B cell (primary cell): Measurements from ENCODE around the gene MTF1. TPM values are rescaled to one million over a fixed set of nuclear protein-coding genes. Genes with fewer than 3 reads are reported as not detected.
A peak's percentile ranks its signal among the peaks of the same experiment; 100 is the strongest.

Source experiments
- ATAC-seq: fragments of 200-7000 bp; cut with Tn5 transposase; one replicate; pipeline ENCODE4 v1.10.0; 2021; ENCODE audit warnings: low read depth, mild to moderate bottlenecking, moderate number of reproducible peaks, moderate library complexity
- CTCF ChIA-PET: fragments of 350-600 bp; sonication (Branson Sonifier 250); formaldehyde crosslinking; loops from one replicate; lab custom pipeline; 2021; ENCODE audit warnings: antibody characterized with exemption, inconsistent platforms; lab: Charles Lee
- POLR2A ChIA-PET: fragments of 350-600 bp; sonication (Branson Sonifier 250); formaldehyde crosslinking; loops from one replicate; lab custom pipeline; 2021; ENCODE audit warnings: antibody characterized with exemption; lab: Charles Lee
- DNase-seq: peaks from one replicate; pipeline ENCODE4 v3.0.0; 2013
- H2AFZ ChIP-seq: 2 replicates; pipeline ENCODE4 v1.6.1; 2012; ENCODE audit warnings: mild to moderate bottlenecking, low read depth, low read length; ENCODE audit not compliant: insufficient read depth, poor library complexity, severe bottlenecking
- H3K27ac ChIP-seq, 2 donors: 1 replicate in 1 of 2; 2 replicates in 1 of 2; pipeline ENCODE4 v1.5.1; 2012 to 2013; ENCODE audit warnings: low read length in 2 of 2, mild to moderate bottlenecking in 2 of 2, moderate library complexity in 1 of 2
- H3K27me3 ChIP-seq, 4 experiments: fragments of 200-600 bp in 1 of 4; sonication (generic) in 1 of 4; replicated peaks in 1 of 4; 1 replicate in 2 of 4; 2 replicates in 2 of 4; pipeline versions ENCODE4 v1.6.1 to v1.7.0; 2013 to 2016; ENCODE audit warnings: low read length in 3 of 4, mild to moderate bottlenecking in 2 of 4, mixed read lengths in 1 of 4, moderate library complexity in 1 of 4; ENCODE audit not compliant: insufficient read depth in 4 of 4, control insufficient read depth in 3 of 4; ENCODE audit errors: control extremely low read depth in 1 of 4
- H3K36me3 ChIP-seq, 2 experiments: replicated peaks in 1 of 2; 1 replicate in 1 of 2; 2 replicates in 1 of 2; pipeline versions ENCODE4 v1.6.1 to v1.7.1; 2013; ENCODE audit warnings: low read length in 1 of 2; ENCODE audit not compliant: insufficient read depth in 2 of 2, control insufficient read depth in 1 of 2; ENCODE audit errors: control extremely low read depth in 1 of 2, extremely low read depth in 1 of 2
- H3K4me1 ChIP-seq, 2 donors: fragments of 200-600 bp in 1 of 2; sonication (generic) in 1 of 2; 1 replicate in 1 of 2; 2 replicates in 1 of 2; pipeline versions ENCODE4 v1.5.1 to v1.6.1; 2013 to 2017; ENCODE audit warnings: low read length in 2 of 2; ENCODE audit not compliant: control insufficient read depth in 2 of 2, insufficient read depth in 2 of 2
- H3K4me2 ChIP-seq: replicated peaks from 2 replicates; pipeline ENCODE3; 2012; ENCODE audit warnings: mild to moderate bottlenecking, low read depth, low read length; ENCODE audit not compliant: poor library complexity, severe bottlenecking
- H3K4me3 ChIP-seq, 5 experiments: fragments of 200-600 bp in 1 of 5; sonication (generic) in 1 of 5; 1 replicate in 3 of 5; 2 replicates in 2 of 5; pipeline versions ENCODE4 v1.5.1 to v1.7.0; 2011 to 2016; ENCODE audit warnings: low read length in 4 of 5, mild to moderate bottlenecking in 4 of 5, low read depth in 2 of 5, control low read depth in 1 of 5, moderate library complexity in 1 of 5; ENCODE audit not compliant: insufficient read depth in 1 of 5; ENCODE audit errors: control extremely low read depth in 1 of 5, extremely low read depth in 1 of 5
- H3K79me2 ChIP-seq: fragments of 200-600 bp; sonication (generic); one replicate; pipeline ENCODE4 v1.6.0; 2016; ENCODE audit warnings: low read length; ENCODE audit not compliant: control insufficient read depth, insufficient read depth
- H3K9ac ChIP-seq: fragments of 200-600 bp; sonication (generic); 2 replicates; pipeline ENCODE4 v1.6.1; 2017; ENCODE audit warnings: mild to moderate bottlenecking, low read length, moderate library complexity
- H3K9me3 ChIP-seq, 3 donors: one replicate each; pipeline versions ENCODE4 v1.6.1 to v1.7.1; 2013; ENCODE audit warnings: low read length in 2 of 3; ENCODE audit not compliant: control insufficient read depth in 2 of 3, insufficient read depth in 1 of 3; ENCODE audit errors: control extremely low read depth in 1 of 3
- H4K20me1 ChIP-seq: 2 replicates; pipeline ENCODE4 v1.6.0; 2012; ENCODE audit warnings: mild to moderate bottlenecking, low read length; ENCODE audit not compliant: insufficient read depth, control insufficient read depth, poor library complexity, severe bottlenecking
- H3K27ac Mint-ChIP-seq: one replicate; pipeline ENCODE4 v1.8.0; 2021; ENCODE audit warnings: mixed read lengths
- H3K27me3 Mint-ChIP-seq: one replicate; pipeline ENCODE4 v1.8.0; 2021; ENCODE audit warnings: mixed read lengths
- H3K4me1 Mint-ChIP-seq: one replicate; pipeline ENCODE4 v1.8.0; 2021; ENCODE audit warnings: mixed read lengths
- H3K4me3 Mint-ChIP-seq: one replicate; pipeline ENCODE4 v1.8.0; 2021; ENCODE audit warnings: mixed read lengths
- H3K9me3 Mint-ChIP-seq: one replicate; pipeline ENCODE4 v1.8.0; 2022; ENCODE audit warnings: mixed read lengths; ENCODE audit not compliant: insufficient read depth
- EZH2 ChIP-seq: IDR thresholded peaks from 2 replicates; pipeline ENCODE4 v1.6.1; 2012; ENCODE audit warnings: borderline replicate concordance, low read depth, mild to moderate bottlenecking, moderate library complexity, low read length; ENCODE audit not compliant: insufficient read depth, poor library complexity, severe bottlenecking
- WGBS: methylation state at CpG from one replicate; pipeline ENCODE4 v1.1.5; 2013; ENCODE audit warnings: missing lambda C conversion rate; ENCODE audit not compliant: insufficient coverage; 5-methylcytosine and 5-hydroxymethylcytosine counted together
- intact Hi-C: fragments of 100-400 bp; cut with micrococcal nuclease; formaldehyde crosslinking; loops from one replicate; pipeline ENCODE4 v1.10.0; 2022
- polyA plus RNA-seq: library from polyadenylated mRNA; depleted of rRNA; stranded (reverse); fragments of >200 nt; gene quantifications from 2 replicates; pipeline ENCODE4 v1.2.3, GENCODE V29; 2012
- total RNA-seq, 2 donors: library from RNA; stranded (reverse); fragments of 120-200 nt in 1 of 2; gene quantifications; 1 replicate in 1 of 2; 2 replicates in 1 of 2; pipeline versions ENCODE4 v1.2.3 to v1.2.4, GENCODE V29; 2013 to 2022
- TF ChIP-seq, protein P1 (sequence below): fragments of 200-600 bp; IDR thresholded peaks from one replicate; pipeline ENCODE4 v1.8.0; 2022; ENCODE audit warnings: antibody characterized with exemption, mild to moderate bottlenecking

The MTF1 gene
- total and polyA plus RNA-seq, 2 donors (not counting 1 experiment from before 2014, with no cell fraction given): 6.2 to 36.7 TPM

DNA sequence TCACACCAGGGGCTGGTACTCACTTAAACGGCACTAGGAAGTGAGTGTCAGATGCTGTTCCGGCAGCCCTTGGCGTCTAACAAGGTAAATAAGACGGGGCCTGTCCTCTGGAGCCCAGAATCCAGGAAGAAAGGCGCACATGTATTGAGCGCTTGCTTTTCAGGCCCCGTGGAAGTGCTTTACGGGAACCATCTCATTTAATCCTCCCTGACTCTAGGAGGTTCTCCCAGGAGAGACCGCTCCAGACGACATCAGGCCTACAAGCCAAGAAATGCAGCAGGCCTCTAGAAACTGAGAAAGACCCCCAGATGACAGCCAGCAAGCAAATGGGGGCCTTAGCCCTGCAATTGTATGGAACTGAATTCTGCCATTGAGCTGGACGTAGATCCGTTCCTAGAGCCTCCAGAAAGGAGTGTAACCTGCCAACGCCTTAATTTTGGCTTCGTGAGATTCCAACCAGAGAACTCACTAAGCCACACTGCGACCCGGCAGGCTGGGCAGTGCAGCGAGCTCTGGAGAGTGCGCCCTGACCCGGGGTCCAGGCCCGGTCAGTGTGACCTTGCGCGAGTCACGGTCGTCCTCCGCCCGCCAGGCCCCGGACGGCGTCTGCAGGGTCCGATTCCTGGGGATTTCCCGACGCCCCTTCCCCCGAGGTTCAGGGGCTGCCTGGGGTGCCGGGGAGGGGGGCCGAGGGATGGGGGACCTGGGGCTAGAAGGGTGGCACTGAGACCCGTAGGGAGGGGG, 66.3 kb downstream of the MTF1 start:
- no peak for TF ChIP-seq EZH2
- TF ChIP-seq, protein P1, sequence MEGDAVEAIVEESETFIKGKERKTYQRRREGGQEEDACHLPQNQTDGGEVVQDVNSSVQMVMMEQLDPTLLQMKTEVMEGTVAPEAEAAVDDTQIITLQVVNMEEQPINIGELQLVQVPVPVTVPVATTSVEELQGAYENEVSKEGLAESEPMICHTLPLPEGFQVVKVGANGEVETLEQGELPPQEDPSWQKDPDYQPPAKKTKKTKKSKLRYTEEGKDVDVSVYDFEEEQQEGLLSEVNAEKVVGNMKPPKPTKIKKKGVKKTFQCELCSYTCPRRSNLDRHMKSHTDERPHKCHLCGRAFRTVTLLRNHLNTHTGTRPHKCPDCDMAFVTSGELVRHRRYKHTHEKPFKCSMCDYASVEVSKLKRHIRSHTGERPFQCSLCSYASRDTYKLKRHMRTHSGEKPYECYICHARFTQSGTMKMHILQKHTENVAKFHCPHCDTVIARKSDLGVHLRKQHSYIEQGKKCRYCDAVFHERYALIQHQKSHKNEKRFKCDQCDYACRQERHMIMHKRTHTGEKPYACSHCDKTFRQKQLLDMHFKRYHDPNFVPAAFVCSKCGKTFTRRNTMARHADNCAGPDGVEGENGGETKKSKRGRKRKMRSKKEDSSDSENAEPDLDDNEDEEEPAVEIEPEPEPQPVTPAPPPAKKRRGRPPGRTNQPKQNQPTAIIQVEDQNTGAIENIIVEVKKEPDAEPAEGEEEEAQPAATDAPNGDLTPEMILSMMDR: no peak
- 41% methylated on average over 29 of the region's 36 CpGs for WGBS
- Histone ChIP-seq H3K27me3 (peaks cover 0 to 24% (median 1%) of the 10 kb centered on the region in 4 experiments), H3K4me1 (peaks cover 15 to 18% of the 10 kb centered on the region in 2 donors), H3K79me2 (no peaks in the 10 kb centered on the region), H3K27ac (no peak overlapping the region), H3K36me3 (peaks cover 0 to 2% of the 10 kb centered on the region in 2 experiments), H3K9ac (peak overlapping the region; percentile 35), H3K9me3 (no peaks in the 10 kb centered on the region), H3K4me2 (peak overlapping the region; percentile 93), H2AFZ (peak overlapping the region; percentile 84), H4K20me1 (peaks cover 11% of the 10 kb centered on the region), H3K4me3 (peak overlapping the region in 4 of 5 experiments; percentile 40 to 66 (median 62))
- peak overlapping the region; percentile 77 for H3K4me3 Mint-ChIP-seq
- H3K27me3 Mint-ChIP-seq: peaks cover 18% of the 10 kb centered on the region
- ChIA-PET CTCF (interaction anchor here (0.9 kb wide), 1 partner anchor 15 kb away, joined by 6 read pairs; the partner anchor contains the start of genes C1orf122 and YRDC), POLR2A (interaction anchor here (0.6 kb wide), 1 partner anchor 15 kb away, joined by 4 read pairs; the partner anchor contains the start of gene YRDC)
- no peaks in the 10 kb centered on the region for H3K9me3 Mint-ChIP-seq
- intact Hi-C loops: loop anchor here (5.0 kb wide), 1 partner anchor 101 kb away; the partner anchor contains the start of gene CDCA8
- peak overlapping the region; percentile 6 for H3K27ac Mint-ChIP-seq
- H3K4me1 Mint-ChIP-seq: peaks cover 18% of the 10 kb centered on the region
- no peak for ATAC-seq
- DNase-seq: no peak

DNA sequence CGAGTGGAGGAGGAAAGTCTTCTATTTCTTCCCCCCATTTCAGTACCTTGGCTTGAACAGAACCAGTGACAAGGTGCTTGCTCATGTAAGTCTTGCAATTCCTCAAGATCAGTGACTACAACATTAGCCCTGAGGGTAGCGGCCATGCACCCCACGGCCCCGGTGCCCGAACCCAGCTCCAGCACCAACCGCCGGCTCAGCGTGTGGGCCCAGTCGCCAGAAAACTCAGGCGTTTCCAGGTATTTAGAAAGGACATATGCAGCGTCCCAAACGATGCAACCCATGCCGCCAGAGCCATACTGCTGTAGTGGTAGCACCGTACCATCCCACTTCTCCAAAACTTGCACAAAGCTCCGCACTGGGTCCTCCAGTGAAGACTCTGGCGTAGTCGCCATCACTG, 76.9 kb downstream of the MTF1 start:
- Histone ChIP-seq H4K20me1 (no peaks in the 10 kb centered on the region), H3K9me3 (no peaks in the 10 kb centered on the region), H3K27ac (no peak overlapping the region), H3K4me1 (no peaks in the 10 kb centered on the region), H3K4me3 (no peak overlapping the region), H2AFZ (no peak overlapping the region), H3K27me3 (no peaks in the 10 kb centered on the region), H3K9ac (no peak overlapping the region), H3K79me2 (no peaks in the 10 kb centered on the region), H3K36me3 (no peaks in the 10 kb centered on the region), H3K4me2 (no peak overlapping the region)
- Mint-ChIP-seq H3K9me3 (no peaks in the 10 kb centered on the region), H3K4me1 (peaks cover 2% of the 10 kb centered on the region), H3K27ac (no peak overlapping the region), H3K4me3 (no peak overlapping the region), H3K27me3 (peaks cover 17% of the 10 kb centered on the region)
- intact Hi-C loops: no loop called here
- 84% methylated on average over 12 of the region's 17 CpGs for WGBS
- DNase-seq (no peak), ATAC-seq (no peak)
- ChIA-PET CTCF (no interaction called here), POLR2A (no interaction called here)
- no peak for TF ChIP-seq EZH2
- TF ChIP-seq, protein P1: no peak
